ENCODE data around the gene FARSB.

The FARSB gene

GRCh38 chr2:222668494-222669154 lies 12.7 kb upstream of the FARSB start:
- in situ Hi-C loops (cut with MboI; ENCODE audit: low sequenced_read_pairs), result no loop called here

GRCh38 chr2:222663479-222663878 lies 7.6 kb upstream of the FARSB start:
- in situ Hi-C loops (cut with MboI; ENCODE audit: low sequenced_read_pairs), result no loop called here

- in situ Hi-C loops (cut with MboI; ENCODE audit: low sequenced_read_pairs), result no loop called here
Observed at GRCh38 chr2:222656526-222657446, 894 bp upstream of the FARSB start.

DNA sequence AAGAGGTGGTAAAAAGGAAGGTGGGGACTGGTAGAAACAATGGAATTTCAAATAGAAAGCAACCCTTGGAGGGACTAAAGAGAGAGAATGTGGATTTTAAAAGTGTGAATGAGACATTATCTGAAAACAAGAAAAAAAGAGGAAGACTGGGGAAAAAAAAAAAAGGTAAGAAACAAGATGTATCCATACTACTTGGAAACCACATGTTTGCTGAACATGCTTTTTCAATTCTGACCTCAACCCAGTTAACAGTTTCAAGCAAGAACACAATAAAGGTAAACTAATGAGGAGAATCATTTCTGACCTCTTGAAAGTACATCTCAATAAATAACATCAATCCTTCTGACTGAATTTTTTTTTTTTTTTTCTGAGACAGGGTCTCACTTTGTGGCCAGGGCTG lies 2.6 kb downstream of the FARSB start:
- in situ Hi-C loops (cut with MboI; ENCODE audit: low sequenced_read_pairs), result no loop called here

- in situ Hi-C loops (cut with MboI; ENCODE audit: low sequenced_read_pairs), result no loop called here
Observed at GRCh38 chr2:222652491-222653255, 3.2 kb downstream of the FARSB start.

GRCh38 chr2:222651718-222652418 lies 4.0 kb downstream of the FARSB start:
- in situ Hi-C loops (cut with MboI; ENCODE audit: low sequenced_read_pairs), result no loop called here

DNA sequence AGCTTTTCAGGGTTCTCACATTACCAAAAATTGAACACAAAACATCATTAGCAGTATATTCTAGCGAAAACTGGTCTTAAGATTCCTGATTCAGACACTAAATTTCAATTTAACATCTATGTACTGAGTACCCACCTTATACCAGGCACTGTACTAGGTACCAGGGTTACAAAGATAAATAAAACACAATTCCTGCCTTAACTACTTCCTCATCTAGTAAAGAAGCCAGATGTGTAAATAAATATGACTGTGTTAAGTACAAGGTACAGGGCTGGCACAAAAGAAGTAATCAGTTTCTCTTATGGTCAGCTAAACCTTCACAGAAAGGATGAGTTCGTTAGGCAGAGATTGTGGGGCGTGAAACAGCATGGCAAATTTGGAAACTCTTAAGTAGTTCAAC lies 6.1 kb downstream of the FARSB start:
- in situ Hi-C loops (cut with MboI; ENCODE audit: low sequenced_read_pairs), result no loop called here

GRCh38 chr2:222646008-222646407 lies 9.9 kb downstream of the FARSB start:
- in situ Hi-C loops (cut with MboI; ENCODE audit: low sequenced_read_pairs), result no loop called here

- in situ Hi-C loops (cut with MboI; ENCODE audit: low sequenced_read_pairs), result no loop called here
Observed at GRCh38 chr2:222643134-222643533, 12.8 kb downstream of the FARSB start.

- in situ Hi-C loops (cut with MboI; ENCODE audit: low sequenced_read_pairs), result no loop called here
Observed at GRCh38 chr2:222641336-222641735, 14.6 kb downstream of the FARSB start.

DNA sequence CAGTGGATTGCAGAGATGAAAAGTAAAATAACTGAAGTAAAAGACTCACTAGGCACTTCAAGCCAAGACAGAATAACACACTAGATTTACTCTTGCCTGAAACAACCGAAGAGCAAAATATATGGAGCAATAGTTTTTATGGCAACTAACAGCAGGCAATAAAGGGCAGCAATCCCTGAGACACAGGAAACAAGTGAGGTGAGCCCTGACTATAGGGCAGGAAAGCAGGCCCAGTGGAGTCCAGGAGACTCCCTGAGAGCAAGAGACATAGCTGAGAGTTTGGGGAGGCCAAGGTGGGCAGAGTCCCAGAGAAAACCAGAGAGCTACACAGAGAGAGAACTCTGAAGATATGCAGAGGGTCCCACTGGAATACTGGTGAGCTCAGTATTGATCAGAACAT lies 18.8 kb downstream of the FARSB start:
- in situ Hi-C loops (cut with MboI; ENCODE audit: low sequenced_read_pairs), result no loop called here

DNA sequence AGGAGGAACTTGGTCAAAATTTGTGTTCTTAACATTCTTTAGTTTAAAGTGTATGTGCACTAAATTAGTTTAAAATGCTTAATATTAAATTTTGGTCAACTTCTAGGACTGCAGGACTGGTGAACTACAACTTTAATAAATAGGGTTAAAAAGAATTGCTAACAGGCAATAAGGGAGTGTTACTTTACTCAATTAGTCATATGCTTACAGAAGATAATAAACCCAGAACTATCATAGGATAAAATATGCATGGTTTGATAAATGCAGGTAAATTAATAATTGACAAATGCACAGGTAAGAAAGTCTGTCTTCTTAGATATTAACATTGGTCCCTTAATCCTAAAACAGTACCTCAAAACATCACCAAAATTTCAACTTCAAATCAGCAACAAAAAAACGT lies 20.6 kb downstream of the FARSB start:
- in situ Hi-C loops (cut with MboI; ENCODE audit: low sequenced_read_pairs), result no loop called here

GRCh38 chr2:222627764-222628163 lies 28.1 kb downstream of the FARSB start:
- in situ Hi-C loops (cut with MboI; ENCODE audit: low sequenced_read_pairs), result no loop called here

DNA sequence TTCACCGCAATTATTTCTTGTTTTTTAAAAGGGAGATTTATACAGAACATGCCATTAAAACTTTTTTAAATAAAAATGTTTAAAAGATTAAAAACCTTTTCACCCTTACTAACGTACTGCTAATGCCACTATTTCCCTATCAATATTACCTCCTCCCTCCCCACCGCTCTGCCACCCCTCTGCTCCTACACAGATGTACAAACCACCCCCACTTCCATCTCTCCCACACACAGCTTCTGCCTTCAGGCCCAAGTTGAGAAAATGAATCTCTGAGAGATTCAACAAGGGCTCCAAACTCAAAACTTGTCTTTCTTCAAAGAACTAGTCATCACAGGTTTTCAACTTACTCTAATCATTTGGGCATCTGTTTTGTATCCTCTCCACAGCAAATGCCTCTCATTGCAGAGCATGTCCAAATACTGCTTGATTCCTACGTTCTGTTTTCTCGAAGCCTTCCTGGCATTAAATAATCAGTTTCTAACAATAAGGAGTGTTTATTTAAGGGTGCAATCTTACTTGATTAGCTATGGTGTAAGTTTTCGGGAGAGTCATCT lies 32.1 kb downstream of the FARSB start:
- in situ Hi-C loops (cut with MboI; ENCODE audit: low sequenced_read_pairs), result no loop called here

DNA sequence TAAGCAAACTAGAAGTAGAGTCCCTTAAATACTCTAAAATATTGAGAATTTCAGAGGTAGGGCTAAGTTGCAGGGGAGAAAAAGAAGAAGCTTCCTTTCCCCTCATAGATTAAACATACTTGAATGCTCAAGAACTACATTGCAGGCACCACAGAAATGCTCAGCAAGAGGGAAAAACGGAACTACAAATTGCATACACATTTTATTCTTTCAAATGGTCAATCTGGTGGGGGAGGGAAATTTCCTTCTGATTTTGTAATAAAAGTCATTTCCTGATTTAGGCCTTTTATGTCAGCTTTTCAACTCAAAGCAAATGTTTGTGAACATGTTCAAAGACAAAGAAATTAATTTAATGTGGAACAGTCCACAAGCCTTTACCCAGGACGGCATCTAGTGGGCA lies 33.0 kb downstream of the FARSB start:
- in situ Hi-C loops (cut with MboI; ENCODE audit: low sequenced_read_pairs), result no loop called here

- in situ Hi-C loops (cut with MboI; ENCODE audit: low sequenced_read_pairs), result no loop called here
Observed at GRCh38 chr2:222621893-222622292, 34.0 kb downstream of the FARSB start.

DNA sequence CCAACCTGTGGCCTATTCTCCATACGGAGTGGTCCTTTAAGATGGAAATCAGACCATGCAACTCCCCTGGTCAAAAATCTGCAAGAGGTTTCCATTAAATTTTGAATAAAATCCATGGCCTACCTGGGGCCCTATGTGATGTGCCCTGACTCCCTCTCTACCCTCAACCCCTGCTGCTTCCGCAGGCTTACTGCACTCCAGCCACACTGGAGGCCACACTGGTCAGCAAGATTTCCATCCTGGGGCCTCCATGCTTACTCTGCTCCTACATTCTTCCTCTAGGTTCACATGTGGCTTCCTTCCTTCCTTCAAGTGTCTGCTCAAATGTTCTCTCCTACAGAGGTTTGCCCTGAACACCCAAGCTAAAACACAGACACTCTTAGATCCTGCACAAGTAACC lies 40.6 kb downstream of the FARSB start:
- in situ Hi-C loops (cut with MboI; ENCODE audit: low sequenced_read_pairs), result no loop called here

GRCh38 chr2:222613715-222614331 lies 42.1 kb downstream of the FARSB start:
- in situ Hi-C loops (cut with MboI; ENCODE audit: low sequenced_read_pairs), result no loop called here

- in situ Hi-C loops (cut with MboI; ENCODE audit: low sequenced_read_pairs), result no loop called here
Observed at GRCh38 chr2:222611684-222612083, 44.2 kb downstream of the FARSB start.

- in situ Hi-C loops (cut with MboI; ENCODE audit: low sequenced_read_pairs), result no loop called here
Observed at GRCh38 chr2:222610746-222611145, 45.1 kb downstream of the FARSB start.
